C4-2B (cell line): ENCODE data around the gene NINL.

Experiments used
- CTCF ChIP-seq: fragments of 450-650 bp; conservative IDR thresholded peaks from 2 replicates; pipeline ENCODE4 v1.5.1; 2017; ENCODE audit warnings: mild to moderate bottlenecking
- ZFX ChIP-seq: fragments of 450-650 bp; IDR thresholded peaks from 2 replicates; pipeline ENCODE4 v1.6.1; 2017

DNA sequence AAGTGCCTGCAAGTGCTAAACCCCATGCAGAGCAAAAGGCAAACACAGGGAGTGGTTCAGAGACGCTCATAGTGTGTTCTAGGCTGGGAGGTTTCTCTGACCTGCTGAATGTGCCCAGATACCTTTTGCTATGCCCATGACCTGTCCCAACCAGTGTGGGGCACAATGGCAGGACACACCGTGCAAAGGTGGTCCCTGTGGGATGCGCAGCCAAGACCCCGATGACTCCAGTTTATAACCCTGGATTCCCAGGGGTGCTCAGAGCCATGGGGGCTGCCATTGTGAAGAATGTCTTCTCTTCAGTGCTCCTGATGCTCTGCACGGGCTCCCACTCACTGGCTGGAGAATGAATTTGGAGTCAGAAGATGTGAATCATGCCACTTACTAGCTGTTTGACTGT lies 2.2 kb upstream of the NINL start:
- TF ChIP-seq CTCF: no peak
- TF ChIP-seq ZFX: no peak
